Thyroid gland (tissue), 4 donors: ENCODE measurements around the gene TRMO. TPM values are rescaled to one million over a fixed set of nuclear protein-coding genes. Genes with fewer than 3 reads are reported as not detected.

Experiments
- DNase-seq, 2 donors: peaks; one replicate each; pipeline ENCODE4 v3.0.0-alpha.2; 2019
- H3K27ac ChIP-seq, 3 donors: fragments of 200-600 bp; sonication (generic); 1 replicate in 2 of 3; 2 replicates in 1 of 3; pipeline ENCODE4 v1.5.1; 2016 to 2019; ENCODE audit warnings: mild to moderate bottlenecking in 1 of 3, moderate library complexity in 1 of 3
- H3K27me3 ChIP-seq: fragments of 200-600 bp; sonication (generic); one replicate; pipeline ENCODE4 v1.5.1; 2019
- H3K36me3 ChIP-seq, 2 donors: fragments of 200-600 bp; sonication (generic); one replicate each; pipeline ENCODE4 v1.5.1; 2016 to 2019
- H3K4me1 ChIP-seq, 2 donors: fragments of 200-600 bp; sonication (generic); one replicate each; pipeline ENCODE4 v1.5.1; 2017 to 2019
- H3K4me3 ChIP-seq, 3 donors: fragments of 200-600 bp; sonication (generic); replicated peaks in 1 of 3; 1 replicate in 2 of 3; 2 replicates in 1 of 3; pipeline ENCODE4 v1.5.1; 2016; ENCODE audit warnings: mild to moderate bottlenecking in 1 of 3
- H3K9me3 ChIP-seq: fragments of 200-600 bp; sonication (generic); one replicate; pipeline ENCODE4 v1.5.1; 2017
- CTCF ChIP-seq, 6 experiments: fragments of 200-600 bp in 3 of 6; fragments of 450-650 bp in 3 of 6; sonication (generic) in 3 of 6; IDR thresholded peaks; one replicate each; pipeline ENCODE4 v1.5.1; 2016 to 2019; ENCODE audit warnings: antibody characterized with exemption in 6 of 6, mild to moderate bottlenecking in 2 of 6, inconsistent platforms in 1 of 6, moderate library complexity in 1 of 6
- POLR2A ChIP-seq, 2 donors: fragments of 450-650 bp; IDR thresholded peaks; one replicate each; pipeline ENCODE4 v1.6.1; 2017; ENCODE audit warnings: antibody characterized with exemption in 2 of 2, mild to moderate bottlenecking in 2 of 2, moderate library complexity in 1 of 2
- WGBS, 2 donors: methylation state at CpG; one replicate each; pipeline ENCODE4 v1.1.5; 2017; 5-methylcytosine and 5-hydroxymethylcytosine counted together
- intact Hi-C: fragments of 100-400 bp; cut with DNase I; formaldehyde crosslinking; loops from one replicate; pipeline ENCODE4 v1.15.1; 2023
- total RNA-seq, 4 donors: library from RNA; depleted of rRNA; stranded (reverse); fragments of >200 nt; gene quantifications; one replicate each; pipeline ENCODE4 v1.2.3, GENCODE V29; 2016

The TRMO gene
- total RNA-seq, 4 donors from 2014 or later: 56.6 to 81.6 (median 59.0) TPM

GRCh38 chr9:97858393-97858713 is 63.9 kb downstream of the TRMO start:
- no peak for TF ChIP-seq CTCF (IDR thresholded peaks at IDR 0.05)
- no peak for TF ChIP-seq POLR2A (IDR thresholded peaks at IDR 0.05)
- DNase-seq: peak in 1 of 2 donors; percentile 20
- H3K27ac ChIP-seq: peak overlapping the region; percentile 92 to 97 (median 96)
- H3K36me3 ChIP-seq: peaks cover 45 to 49% of the 10 kb centered on the region in 2 donors
- H3K4me1 ChIP-seq: peaks cover 0 to 11% of the 10 kb centered on the region in 2 donors
- WGBS, 2 donors: 0 to 2% methylated on average over 6 of the region's 6 CpGs
- H3K4me3 ChIP-seq: peak overlapping the region; percentile 61 to 97 (median 74)
- intact Hi-C loops: no loop called here
- H3K27me3 ChIP-seq: no peaks in the 10 kb centered on the region
- no peaks in the 10 kb centered on the region for H3K9me3 ChIP-seq

GRCh38 chr9:97857606-97858392 is 64.5 kb downstream of the TRMO start:
- H3K36me3 ChIP-seq: peaks cover 45 to 49% of the 10 kb centered on the region in 2 donors
- H3K27me3 ChIP-seq: no peaks in the 10 kb centered on the region
- H3K4me1 ChIP-seq: peaks cover 0 to 11% of the 10 kb centered on the region in 2 donors
- H3K4me3 ChIP-seq: peak overlapping the region; percentile 61 to 97 (median 74)
- H3K9me3 ChIP-seq: no peaks in the 10 kb centered on the region
- WGBS, 2 donors: 2 to 3% methylated on average over 32 to 51 of the region's 54 CpGs
- intact Hi-C loops: no loop called here
- H3K27ac ChIP-seq: peak overlapping the region; percentile 92 to 97 (median 96)
- DNase-seq: peak; percentile 19 to 23
- TF ChIP-seq CTCF (IDR thresholded peaks at IDR 0.05) (no peak), POLR2A (IDR thresholded peaks at IDR 0.05) (no peak)

- intact Hi-C loops: no loop called here
- Histone ChIP-seq H3K27me3 (no peaks in the 10 kb centered on the region), H3K4me1 (peaks cover 0 to 11% of the 10 kb centered on the region in 2 donors), H3K36me3 (peaks cover 45 to 49% of the 10 kb centered on the region in 2 donors), H3K4me3 (peak overlapping the region; percentile 61 to 97 (median 74)), H3K9me3 (no peaks in the 10 kb centered on the region), H3K27ac (peak overlapping the region; percentile 92 to 97 (median 96))
- WGBS, 2 donors: 5 to 18% methylated on average over 15 of the region's 15 CpGs
- DNase-seq: peak; percentile 36 to 45
- peak in 1 of 2 donors; percentile 21 for TF ChIP-seq POLR2A (IDR thresholded peaks at IDR 0.05)
- TF ChIP-seq CTCF (IDR thresholded peaks at IDR 0.05): no peak
Observed at GRCh38 chr9:97856857-97857605, 65.3 kb downstream of the TRMO start.

GRCh38 chr9:97855899-97856298 is 66.4 kb downstream of the TRMO start:
- intact Hi-C loops: no loop called here
- Histone ChIP-seq H3K4me3 (peak overlapping the region; percentile 61 to 97 (median 74)), H3K27me3 (no peaks in the 10 kb centered on the region), H3K27ac (peak overlapping the region; percentile 92 to 97 (median 96)), H3K4me1 (peaks cover 0 to 11% of the 10 kb centered on the region in 2 donors), H3K36me3 (peaks cover 45 to 49% of the 10 kb centered on the region in 2 donors), H3K9me3 (no peaks in the 10 kb centered on the region)
- 9 to 19% methylated on average over 5 of the region's 5 CpGs for WGBS, 2 donors
- TF ChIP-seq CTCF (IDR thresholded peaks at IDR 0.05): no peak
- no peak for TF ChIP-seq POLR2A (IDR thresholded peaks at IDR 0.05)
- no peak for DNase-seq
